Kidney epithelial cell (primary cell): ENCODE results near the gene SUGCT. TPM values are rescaled to one million over a fixed set of nuclear protein-coding genes. Genes with fewer than 3 reads are reported as not detected.

Experiments used
- DNase-seq: peaks from one replicate; pipeline ENCODE4 v3.0.0-alpha.2; 2010; ENCODE audit warnings: low read depth
- H3K27me3 ChIP-seq: 2 replicates; pipeline ENCODE4 v1.6.0; 2011; ENCODE audit warnings: low read length; ENCODE audit not compliant: control insufficient read depth, insufficient read depth
- H3K36me3 ChIP-seq: 2 replicates; pipeline ENCODE4 v1.5.1; 2011; ENCODE audit warnings: low read length; ENCODE audit not compliant: control insufficient read depth, insufficient read depth
- H3K4me3 ChIP-seq: 2 replicates; pipeline ENCODE4 v1.5.1; 2011; ENCODE audit warnings: low read depth, mild to moderate bottlenecking, control low read depth, low read length
- total RNA-seq: library from RNA; depleted of rRNA; stranded (reverse); fragments of >200 nt; gene quantifications from 2 replicates; pipeline ENCODE4 v1.2.3, GENCODE V29; 2015
- TF ChIP-seq, protein P1 (sequence below): IDR thresholded peaks from 2 replicates; pipeline ENCODE4 v1.5.1; 2011; ENCODE audit warnings: mild to moderate bottlenecking, moderate library complexity, low read length, control low read depth, inconsistent platforms; ENCODE audit not compliant: insufficient read depth, poor library complexity, severe bottlenecking

Gene SUGCT
- total RNA-seq, 1 donor from 2014 or later: 4.0 TPM

DNA sequence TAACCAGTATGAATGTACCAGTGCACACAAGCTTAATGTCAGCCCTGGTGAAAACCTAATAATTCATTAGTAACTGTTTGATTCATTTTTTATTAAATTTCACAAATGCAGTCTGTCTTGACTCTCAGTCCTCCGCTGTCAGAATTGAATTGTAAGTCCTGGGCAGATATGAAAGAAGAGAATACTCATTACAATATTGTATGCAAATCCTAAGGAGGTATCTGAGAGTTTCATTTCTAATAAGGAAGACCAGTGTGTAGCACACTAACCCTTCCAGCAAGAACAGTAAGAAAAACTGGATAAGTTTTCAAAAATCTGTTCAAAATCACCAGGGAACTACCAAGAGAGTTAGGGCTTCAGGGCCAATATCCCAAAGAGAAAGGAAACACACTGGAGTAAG, 652.1 kb downstream of the SUGCT start:
- H3K4me3 ChIP-seq: no peak overlapping the region
- DNase-seq: no peak
- H3K27me3 ChIP-seq: no peaks in the 10 kb centered on the region
- no peaks in the 10 kb centered on the region for H3K36me3 ChIP-seq
- TF ChIP-seq, protein P1, sequence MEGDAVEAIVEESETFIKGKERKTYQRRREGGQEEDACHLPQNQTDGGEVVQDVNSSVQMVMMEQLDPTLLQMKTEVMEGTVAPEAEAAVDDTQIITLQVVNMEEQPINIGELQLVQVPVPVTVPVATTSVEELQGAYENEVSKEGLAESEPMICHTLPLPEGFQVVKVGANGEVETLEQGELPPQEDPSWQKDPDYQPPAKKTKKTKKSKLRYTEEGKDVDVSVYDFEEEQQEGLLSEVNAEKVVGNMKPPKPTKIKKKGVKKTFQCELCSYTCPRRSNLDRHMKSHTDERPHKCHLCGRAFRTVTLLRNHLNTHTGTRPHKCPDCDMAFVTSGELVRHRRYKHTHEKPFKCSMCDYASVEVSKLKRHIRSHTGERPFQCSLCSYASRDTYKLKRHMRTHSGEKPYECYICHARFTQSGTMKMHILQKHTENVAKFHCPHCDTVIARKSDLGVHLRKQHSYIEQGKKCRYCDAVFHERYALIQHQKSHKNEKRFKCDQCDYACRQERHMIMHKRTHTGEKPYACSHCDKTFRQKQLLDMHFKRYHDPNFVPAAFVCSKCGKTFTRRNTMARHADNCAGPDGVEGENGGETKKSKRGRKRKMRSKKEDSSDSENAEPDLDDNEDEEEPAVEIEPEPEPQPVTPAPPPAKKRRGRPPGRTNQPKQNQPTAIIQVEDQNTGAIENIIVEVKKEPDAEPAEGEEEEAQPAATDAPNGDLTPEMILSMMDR: no peak

DNA sequence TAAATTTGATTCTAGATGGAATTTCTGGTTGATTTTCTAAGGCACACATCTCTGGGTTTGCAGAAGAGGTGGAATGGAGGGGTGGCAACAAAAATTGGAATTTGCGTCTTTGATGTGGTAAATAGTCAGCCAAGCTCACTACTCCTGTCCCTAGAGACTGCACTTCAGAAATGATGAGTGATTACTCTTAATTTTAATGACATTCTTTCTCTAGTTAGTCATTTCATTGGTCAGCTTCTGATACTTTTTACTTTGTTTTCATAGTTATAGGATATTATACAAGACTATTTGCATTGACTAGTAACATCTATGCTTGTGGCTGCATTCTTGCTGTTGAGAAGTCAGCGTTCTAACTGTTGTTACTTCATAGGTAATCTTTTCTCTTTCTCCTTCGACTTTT, 658.3 kb downstream of the SUGCT start:
- Histone ChIP-seq H3K36me3 (no peaks in the 10 kb centered on the region), H3K27me3 (no peaks in the 10 kb centered on the region), H3K4me3 (no peak overlapping the region)
- DNase-seq: peak; percentile 5
- TF ChIP-seq, protein P1: no peak

DNA sequence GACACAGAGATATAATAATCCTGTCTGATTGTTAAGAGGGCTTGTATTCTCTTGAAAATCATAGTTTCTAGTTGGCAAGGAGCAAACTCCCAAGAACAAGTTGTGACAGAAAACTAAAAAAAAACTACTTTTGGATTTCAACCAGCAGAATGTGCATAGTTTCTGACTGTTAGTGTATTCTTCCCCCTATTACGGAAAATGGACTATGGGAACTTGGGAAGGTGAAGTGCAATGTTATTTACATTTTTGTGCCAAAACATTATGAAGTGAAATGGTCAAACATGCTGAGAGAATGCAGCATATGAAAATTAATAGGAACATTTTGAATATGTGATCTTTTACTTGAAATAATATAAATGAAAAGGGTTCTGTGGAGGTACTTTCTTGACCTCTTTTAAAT, 660.8 kb downstream of the SUGCT start:
- Histone ChIP-seq H3K4me3 (no peak overlapping the region), H3K27me3 (no peaks in the 10 kb centered on the region), H3K36me3 (no peaks in the 10 kb centered on the region)
- DNase-seq: no peak
- TF ChIP-seq, protein P1: no peak

DNA sequence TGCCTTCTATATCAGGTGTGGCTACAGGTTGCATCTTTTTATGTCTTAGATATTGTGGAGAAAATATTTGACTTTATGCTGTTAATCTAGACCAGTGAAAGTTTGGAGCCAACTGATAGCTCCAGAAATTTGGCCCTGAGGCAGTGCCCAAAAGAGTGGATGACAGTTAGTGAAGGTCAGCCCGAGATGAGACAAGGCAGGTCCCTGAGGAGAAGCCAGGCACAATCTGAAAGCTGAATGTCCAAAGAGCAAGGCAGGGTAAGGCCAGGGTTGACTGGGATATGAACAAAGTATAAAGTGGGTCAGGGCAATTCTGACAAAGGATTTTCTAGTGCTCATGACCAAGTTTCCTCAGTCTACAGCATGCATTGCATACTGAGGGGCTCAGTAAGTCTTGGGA, 661.9 kb downstream of the SUGCT start:
- Histone ChIP-seq H3K4me3 (no peak overlapping the region), H3K27me3 (no peaks in the 10 kb centered on the region), H3K36me3 (no peaks in the 10 kb centered on the region)
- TF ChIP-seq, protein P1: no peak
- no peak for DNase-seq

DNA sequence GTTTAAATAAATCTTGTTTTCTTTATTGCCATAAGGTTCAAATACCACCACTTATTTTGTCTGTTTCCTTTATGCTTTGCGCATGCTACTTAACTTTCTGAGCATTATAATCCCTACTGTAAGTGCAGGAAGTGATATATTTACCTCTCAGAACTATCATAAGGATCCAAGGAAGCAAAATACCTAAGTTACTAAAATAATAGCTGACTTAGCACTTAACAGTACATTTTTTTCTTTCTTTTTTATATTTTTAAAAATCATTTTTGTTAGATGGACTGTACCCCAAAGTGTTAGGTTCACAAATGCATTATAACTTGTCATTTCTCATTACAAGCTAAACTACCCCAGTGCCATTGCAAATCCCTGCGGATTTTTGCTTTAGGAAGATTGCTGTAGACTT, 663.8 kb downstream of the SUGCT start:
- TF ChIP-seq, protein P1: no peak
- Histone ChIP-seq H3K4me3 (no peak overlapping the region), H3K36me3 (no peaks in the 10 kb centered on the region), H3K27me3 (no peaks in the 10 kb centered on the region)
- DNase-seq: no peak
